Activated CD4-positive, alpha-beta T cell treated with anti-CD3 and anti-CD28 coated beads for 36 hours (primary cell): ENCODE results near the gene TBC1D2. TPM values are rescaled to one million over a fixed set of nuclear protein-coding genes. Genes with fewer than 3 reads are reported as not detected.

Experiments
- ATAC-seq: fragments of 200-7000 bp; cut with Tn5 transposase; one replicate; pipeline ENCODE4 v1.10.0; 2021; ENCODE audit warnings: mild to moderate bottlenecking, moderate library complexity
- CTCF ChIA-PET: fragments of 350-600 bp; sonication (Branson Sonifier 250); formaldehyde crosslinking; loops from one replicate; lab custom pipeline; 2021; ENCODE audit warnings: antibody characterized with exemption; lab: Charles Lee
- POLR2A ChIA-PET: fragments of 350-600 bp; sonication (Branson Sonifier 250); formaldehyde crosslinking; loops from one replicate; lab custom pipeline; 2021; ENCODE audit warnings: antibody characterized with exemption, inconsistent platforms; lab: Charles Lee
- DNase-seq: peaks from one replicate; pipeline ENCODE4 v3.0.0-alpha.2; 2020
- H3K27ac Mint-ChIP-seq: one replicate; pipeline ENCODE4 v1.8.0; 2021; ENCODE audit warnings: mixed read lengths
- H3K27me3 Mint-ChIP-seq: one replicate; pipeline ENCODE4 v1.8.0; 2021; ENCODE audit warnings: mixed read lengths
- H3K36me3 Mint-ChIP-seq: one replicate; pipeline ENCODE4 v1.8.0; 2021; ENCODE audit warnings: low read depth, mixed read lengths
- H3K4me1 Mint-ChIP-seq: one replicate; pipeline ENCODE4 v1.8.0; 2021; ENCODE audit warnings: mixed read lengths
- H3K4me3 Mint-ChIP-seq: one replicate; pipeline ENCODE4 v1.8.0; 2021; ENCODE audit warnings: mild to moderate bottlenecking, moderate library complexity, mixed read lengths
- H3K9me3 Mint-ChIP-seq: one replicate; pipeline ENCODE4 v1.8.0; 2021; ENCODE audit warnings: low read depth, mixed read lengths
- intact Hi-C, 2 experiments: fragments of 100-400 bp; cut with DNase I in 1 of 2; cut with micrococcal nuclease in 1 of 2; formaldehyde crosslinking; loops; one replicate each; pipeline versions ENCODE4 v1.14.2 to v1.15.1; 2022 to 2024; cut with DNase I, micrococcal nuclease
- total RNA-seq, 2 experiments: library from RNA; stranded (reverse); gene quantifications; one replicate each; pipeline ENCODE4 v1.2.3, GENCODE V29; 2021

Gene TBC1D2
- total RNA-seq, 2 experiments from 2014 or later = 2.8 to 3.2 TPM

DNA sequence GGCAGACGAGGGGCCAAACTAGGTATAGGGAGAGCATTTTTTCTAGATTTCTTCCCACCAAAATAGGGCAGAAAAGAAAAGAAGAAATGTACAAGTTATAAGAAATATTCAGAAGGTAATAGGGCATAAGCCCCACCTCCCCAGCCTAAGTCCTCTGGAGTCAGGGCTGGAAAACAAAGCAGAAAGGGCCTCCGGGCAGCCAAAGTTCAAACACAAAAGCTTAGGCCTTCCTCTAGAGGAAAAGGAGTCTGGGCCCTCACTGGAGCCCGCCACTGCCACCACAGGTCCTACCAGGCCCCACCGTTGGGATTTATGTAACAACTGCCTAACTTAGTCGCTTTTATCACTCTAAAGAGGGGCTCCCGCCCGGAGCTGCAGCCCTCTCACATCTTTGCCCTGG, 27.6 kb downstream of the TBC1D2 start:
- intact Hi-C loops = no loop called here

DNA sequence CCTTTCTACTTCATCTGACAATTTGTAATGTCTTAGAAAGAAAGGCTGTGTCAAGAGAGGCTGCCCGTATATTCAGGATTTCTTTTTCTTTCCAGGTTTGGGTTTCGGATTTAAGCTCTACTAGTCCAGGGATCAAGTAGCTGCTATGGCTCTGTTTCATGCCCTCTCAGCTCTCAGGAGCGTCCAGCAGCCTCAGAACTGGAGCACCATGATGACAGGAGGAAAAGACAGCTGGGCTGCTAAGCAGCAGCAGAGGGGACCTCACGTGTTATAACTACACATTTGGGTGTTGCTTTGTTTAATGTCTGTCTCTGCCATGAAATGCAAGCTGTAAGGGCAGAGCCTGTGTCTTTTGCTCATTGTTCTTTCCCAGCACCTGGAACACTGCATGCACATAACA, 28.5 kb downstream of the TBC1D2 start:
- ATAC-seq = no peak
- no peak overlapping the region for H3K4me3 Mint-ChIP-seq
- no peak for DNase-seq
- H3K9me3 Mint-ChIP-seq = no peaks in the 10 kb centered on the region
- no peak overlapping the region for H3K27ac Mint-ChIP-seq
- ChIA-PET CTCF (no interaction called here), POLR2A (no interaction called here)
- H3K4me1 Mint-ChIP-seq = no peaks in the 10 kb centered on the region
- H3K36me3 Mint-ChIP-seq = peaks cover 5% of the 10 kb centered on the region
- intact Hi-C loops = no loop called here
- no peaks in the 10 kb centered on the region for H3K27me3 Mint-ChIP-seq

More for the DNA sequence above, 27.6 kb downstream of the TBC1D2 start:
- ATAC-seq (no peak), DNase-seq (no peak)
- POLR2A ChIA-PET = no interaction called here
- Mint-ChIP-seq H3K4me3 (no peak overlapping the region), H3K27ac (no peak overlapping the region), H3K36me3 (peaks cover 5% of the 10 kb centered on the region), H3K4me1 (no peaks in the 10 kb centered on the region), H3K27me3 (no peaks in the 10 kb centered on the region), H3K9me3 (no peaks in the 10 kb centered on the region)
- CTCF ChIA-PET = no interaction called here

DNA sequence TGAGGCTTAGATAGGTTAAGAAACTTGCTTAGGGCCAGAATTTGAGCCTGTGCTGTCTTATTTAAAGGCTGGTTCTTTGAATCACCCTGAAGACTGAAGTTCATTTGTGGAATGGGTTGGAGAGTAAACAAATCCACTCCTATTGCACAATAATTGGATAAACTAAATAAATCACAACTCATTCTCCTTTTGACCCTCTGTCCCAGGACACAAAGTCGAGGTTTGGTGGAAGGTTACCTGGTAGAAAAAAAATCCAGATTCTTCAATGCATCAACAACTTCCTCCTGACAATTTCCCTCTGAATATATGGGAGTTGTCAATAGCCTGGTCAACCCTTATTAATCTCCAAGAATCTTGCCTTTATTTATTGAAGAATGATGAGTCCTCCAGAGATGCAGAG, 28.9 kb downstream of the TBC1D2 start:
- H3K4me3 Mint-ChIP-seq = no peak overlapping the region
- peaks cover 5% of the 10 kb centered on the region for H3K36me3 Mint-ChIP-seq
- H3K9me3 Mint-ChIP-seq = no peaks in the 10 kb centered on the region
- POLR2A ChIA-PET = no interaction called here
- no peak overlapping the region for H3K27ac Mint-ChIP-seq
- CTCF ChIA-PET = no interaction called here
- no peaks in the 10 kb centered on the region for H3K4me1 Mint-ChIP-seq
- intact Hi-C loops = no loop called here
- no peaks in the 10 kb centered on the region for H3K27me3 Mint-ChIP-seq
- DNase-seq = no peak
- no peak for ATAC-seq

DNA sequence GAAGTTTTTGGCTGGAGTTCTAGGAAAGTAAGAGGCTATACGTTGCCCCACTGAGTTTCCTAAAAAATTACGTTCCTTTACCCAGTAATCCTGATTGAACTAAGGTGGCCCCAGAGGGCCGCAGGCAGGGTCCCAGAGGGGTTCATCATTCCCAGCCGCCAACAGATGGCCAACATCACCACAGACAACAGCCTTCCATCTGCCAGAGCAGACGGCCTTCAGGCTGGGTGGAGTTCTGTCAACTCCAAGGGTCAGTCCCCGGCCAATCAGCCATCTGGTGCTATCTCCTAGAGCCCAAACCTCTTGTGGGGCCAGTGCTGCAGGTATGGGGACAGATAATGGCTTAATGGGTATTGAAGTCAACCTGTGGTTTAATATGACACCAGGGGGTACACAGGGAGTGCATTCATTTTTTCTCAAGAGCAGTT, 30.4 kb downstream of the TBC1D2 start:
- no peak for DNase-seq
- Mint-ChIP-seq H3K36me3 (peaks cover 5% of the 10 kb centered on the region), H3K4me1 (no peaks in the 10 kb centered on the region), H3K27me3 (no peaks in the 10 kb centered on the region), H3K9me3 (no peaks in the 10 kb centered on the region), H3K27ac (no peak overlapping the region), H3K4me3 (no peak overlapping the region)
- intact Hi-C loops = no loop called here
- no peak for ATAC-seq
- POLR2A ChIA-PET = no interaction called here
- CTCF ChIA-PET = interaction anchor here (0.6 kb wide), 1 partner anchor 563 kb away, joined by 3 read pairs; no protein-coding TSS in a partner anchor

DNA sequence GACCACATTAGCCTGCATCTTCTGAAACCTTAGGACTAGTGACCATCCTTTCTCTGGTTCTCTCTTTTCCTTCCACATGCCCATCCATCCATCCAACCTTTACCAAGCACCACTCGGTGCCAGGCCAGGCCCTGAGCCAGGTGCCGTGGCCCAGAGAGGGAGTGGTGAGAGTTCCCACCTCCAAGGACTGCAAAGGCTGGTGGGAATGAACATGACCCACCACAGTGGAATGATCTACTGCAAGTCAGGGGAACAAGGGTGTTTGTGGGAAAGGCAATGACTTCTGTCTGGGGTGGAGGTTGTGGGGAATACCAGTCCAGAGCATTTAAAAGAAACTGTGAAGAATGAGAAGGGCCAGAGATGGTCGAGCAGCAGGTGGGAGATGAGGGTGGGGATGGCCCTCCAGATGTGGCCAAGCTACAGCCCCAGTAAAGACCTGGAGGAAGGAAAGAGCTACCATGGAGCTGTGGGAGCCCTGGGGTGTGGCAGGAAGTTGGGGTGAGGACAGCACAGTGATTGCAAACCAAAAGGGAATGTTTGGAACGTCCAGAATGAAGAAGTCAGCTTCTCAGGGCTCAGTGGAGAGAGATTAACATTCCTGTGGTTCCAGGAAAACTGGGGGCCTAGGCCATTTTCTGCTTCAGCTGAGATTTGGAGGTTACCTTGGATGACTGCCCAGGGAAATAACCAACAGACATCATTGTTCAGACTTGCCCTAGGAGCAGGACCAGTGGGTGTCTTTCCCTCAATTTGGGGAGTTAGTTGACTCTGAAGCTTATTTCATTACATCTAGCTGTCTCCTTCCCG, 32.4 kb downstream of the TBC1D2 start:
- H3K4me1 Mint-ChIP-seq = no peaks in the 10 kb centered on the region
- peaks cover 2% of the 10 kb centered on the region for H3K36me3 Mint-ChIP-seq
- no peaks in the 10 kb centered on the region for H3K9me3 Mint-ChIP-seq
- CTCF ChIA-PET = interaction anchor here (0.9 to 1.6 kb wide), 3 partner anchors 18 to 105 kb away, joined by 3 to 5 read pairs (median 4); no protein-coding TSS in a partner anchor
- ATAC-seq = no peak
- DNase-seq = no peak
- intact Hi-C loops = no loop called here
- no peak overlapping the region for H3K4me3 Mint-ChIP-seq
- POLR2A ChIA-PET = no interaction called here
- no peaks in the 10 kb centered on the region for H3K27me3 Mint-ChIP-seq
- no peak overlapping the region for H3K27ac Mint-ChIP-seq

DNA sequence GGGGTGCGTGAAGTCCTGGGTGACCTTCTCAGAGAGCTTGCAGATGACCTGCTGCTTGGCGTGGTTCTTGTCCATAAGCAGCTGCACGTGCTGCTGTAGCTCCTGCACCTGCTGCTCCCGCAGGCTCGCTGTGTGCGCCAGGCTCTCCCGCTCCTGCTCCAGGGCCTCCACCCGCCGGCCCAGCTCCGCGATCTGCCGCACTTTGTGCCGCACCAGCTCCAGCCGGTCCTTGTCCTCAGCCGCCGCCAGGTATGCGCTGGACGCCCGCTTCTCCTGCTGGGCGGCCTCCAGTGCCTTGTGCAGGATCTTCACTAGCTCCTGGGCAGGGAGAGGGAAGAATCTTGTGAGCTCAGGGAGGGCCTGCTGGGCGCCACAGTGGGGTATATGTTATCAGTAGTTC, 34.5 kb downstream of the TBC1D2 start:
- intact Hi-C loops = no loop called here
- CTCF ChIA-PET = interaction anchor here (0.7 to 0.8 kb wide), 2 partner anchors 12 to 14 kb away, joined by 3 to 5 read pairs; no protein-coding TSS in a partner anchor

DNA sequence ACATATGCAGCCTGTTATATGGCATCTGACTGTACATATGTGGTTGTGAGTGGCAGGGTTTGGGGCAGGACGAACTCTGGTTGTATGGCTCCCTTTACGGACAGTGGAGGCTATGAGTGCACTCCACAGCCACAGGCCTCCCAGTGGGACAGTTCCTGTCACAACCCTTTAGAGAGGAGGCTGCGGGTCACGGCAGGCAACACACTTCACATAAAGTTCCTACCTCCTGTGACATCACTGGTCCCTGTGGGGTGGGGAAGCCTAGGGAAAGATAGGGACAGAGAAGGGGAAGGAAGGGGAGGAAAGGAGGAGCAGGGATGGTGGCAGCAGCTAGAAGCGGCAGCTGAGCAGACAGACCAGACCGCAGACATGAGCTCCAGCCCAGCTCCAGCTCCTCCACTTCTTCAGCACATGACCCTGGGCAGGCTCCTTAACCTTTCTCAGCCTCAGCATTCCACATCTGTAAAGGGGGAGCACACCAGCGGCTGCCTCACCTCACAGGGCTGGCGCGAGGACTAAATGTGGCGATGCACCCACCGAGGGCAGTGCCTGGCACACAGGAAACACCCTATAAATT, 35.6 kb downstream of the TBC1D2 start:
- CTCF ChIA-PET = no interaction called here
- DNase-seq (no peak), ATAC-seq (no peak)
- H3K4me3 Mint-ChIP-seq = no peak overlapping the region
- peaks cover 4% of the 10 kb centered on the region for H3K36me3 Mint-ChIP-seq
- POLR2A ChIA-PET = no interaction called here
- H3K9me3 Mint-ChIP-seq = no peaks in the 10 kb centered on the region
- no peak overlapping the region for H3K27ac Mint-ChIP-seq
- intact Hi-C loops = no loop called here
- no peaks in the 10 kb centered on the region for H3K4me1 Mint-ChIP-seq
- H3K27me3 Mint-ChIP-seq = no peaks in the 10 kb centered on the region

More for the DNA sequence above, 34.5 kb downstream of the TBC1D2 start:
- Mint-ChIP-seq H3K27ac (no peak overlapping the region), H3K36me3 (no peaks in the 10 kb centered on the region), H3K9me3 (no peaks in the 10 kb centered on the region), H3K27me3 (no peaks in the 10 kb centered on the region), H3K4me3 (no peak overlapping the region), H3K4me1 (no peaks in the 10 kb centered on the region)
- DNase-seq = no peak
- ATAC-seq = no peak
- POLR2A ChIA-PET = no interaction called here

DNA sequence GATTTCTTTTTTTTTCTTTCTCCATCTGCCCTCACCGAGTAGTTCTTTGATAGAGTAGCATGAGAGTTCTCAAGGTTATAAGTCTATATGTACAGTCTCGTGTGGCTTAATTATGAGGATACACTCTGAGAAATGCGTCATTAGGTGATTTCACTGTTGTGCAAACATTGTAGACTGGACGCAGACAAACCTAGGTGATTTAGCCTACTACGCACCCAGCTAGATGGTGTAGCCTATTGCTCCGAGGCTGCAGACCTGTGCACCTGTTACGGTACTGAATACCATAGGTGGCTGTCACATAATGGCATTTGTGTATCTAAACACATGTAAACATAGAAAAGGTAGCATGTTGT, 36.1 kb downstream of the TBC1D2 start:
- H3K4me1 Mint-ChIP-seq = no peaks in the 10 kb centered on the region
- H3K27ac Mint-ChIP-seq = no peak overlapping the region
- POLR2A ChIA-PET = no interaction called here
- ATAC-seq (no peak), DNase-seq (no peak)
- peaks cover 6% of the 10 kb centered on the region for H3K36me3 Mint-ChIP-seq
- H3K4me3 Mint-ChIP-seq = no peak overlapping the region
- intact Hi-C loops = no loop called here
- H3K9me3 Mint-ChIP-seq = no peaks in the 10 kb centered on the region
- H3K27me3 Mint-ChIP-seq = no peaks in the 10 kb centered on the region
- CTCF ChIA-PET = no interaction called here

DNA sequence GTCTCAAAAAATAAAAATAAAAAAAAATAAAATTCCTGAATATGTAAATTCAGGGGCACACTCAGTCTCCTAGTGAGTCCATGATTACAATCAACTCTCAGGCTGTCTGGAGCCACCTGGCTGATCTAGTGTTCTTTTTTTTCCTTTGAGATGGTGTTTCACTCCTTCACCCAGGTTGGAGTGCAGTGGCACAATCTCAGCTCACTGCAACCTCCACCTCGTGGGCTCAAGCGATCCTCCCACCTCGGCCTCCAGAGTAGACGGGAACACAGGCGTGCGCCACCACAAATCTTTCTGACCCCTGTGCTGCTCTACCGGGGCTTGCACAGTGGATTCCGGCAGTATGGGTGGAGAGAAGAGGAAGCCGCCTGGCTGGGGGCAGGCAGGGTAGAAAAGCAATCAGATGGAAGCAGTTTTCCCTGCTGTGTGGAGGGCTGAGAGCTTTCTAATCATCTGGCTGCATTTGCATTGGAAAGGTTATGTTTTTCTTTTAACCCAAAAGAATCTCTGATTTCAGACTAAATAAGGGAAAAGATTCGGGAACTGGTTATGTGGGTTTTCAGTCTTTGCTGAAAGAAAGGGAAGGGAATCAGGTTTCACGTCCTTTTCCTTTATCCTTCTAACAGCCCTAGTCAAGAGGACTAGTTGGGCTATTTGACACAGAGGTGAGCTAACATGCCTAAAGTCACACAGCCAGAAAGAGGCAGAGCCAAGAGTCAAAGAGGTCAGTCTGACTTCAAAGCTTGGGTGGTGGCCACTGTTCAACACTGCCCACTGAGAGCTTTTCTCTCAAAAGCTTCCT, 36.7 kb downstream of the TBC1D2 start:
- CTCF ChIA-PET = no interaction called here
- Mint-ChIP-seq H3K27me3 (no peaks in the 10 kb centered on the region), H3K4me3 (no peak overlapping the region), H3K9me3 (no peaks in the 10 kb centered on the region), H3K36me3 (peaks cover 6% of the 10 kb centered on the region), H3K4me1 (no peaks in the 10 kb centered on the region), H3K27ac (no peak overlapping the region)
- POLR2A ChIA-PET = no interaction called here
- no peak for DNase-seq
- ATAC-seq = no peak
- intact Hi-C loops = no loop called here

DNA sequence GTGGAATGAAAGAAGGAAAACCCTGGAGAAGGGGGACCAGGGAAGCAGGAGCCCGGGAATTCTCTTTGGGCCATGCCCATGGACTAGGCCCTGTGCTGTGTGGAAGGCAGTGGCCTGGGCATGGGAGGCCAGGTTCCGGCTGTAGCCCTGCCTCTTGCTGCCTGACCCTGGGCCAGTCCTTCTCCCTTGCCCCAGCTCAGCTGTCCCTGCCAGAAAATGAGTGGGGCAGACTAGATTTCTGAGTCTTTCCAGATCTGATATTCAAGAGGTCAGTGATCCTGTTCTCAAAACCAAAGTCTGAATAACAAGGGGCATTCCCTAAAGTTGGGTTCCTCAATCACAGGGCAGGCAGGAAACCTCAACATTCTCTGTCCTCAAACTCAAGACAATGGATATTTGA, 38.2 kb downstream of the TBC1D2 start:
- no peaks in the 10 kb centered on the region for H3K4me1 Mint-ChIP-seq
- H3K27ac Mint-ChIP-seq = no peak overlapping the region
- no peak for DNase-seq
- POLR2A ChIA-PET = no interaction called here
- H3K27me3 Mint-ChIP-seq = no peaks in the 10 kb centered on the region
- CTCF ChIA-PET = interaction anchor here (0.6 to 1.2 kb wide), 4 partner anchors 12 to 1238 kb away, joined by 3 to 4 read pairs (median 4); no protein-coding TSS in a partner anchor
- ATAC-seq = no peak
- H3K4me3 Mint-ChIP-seq = no peak overlapping the region
- H3K9me3 Mint-ChIP-seq = no peaks in the 10 kb centered on the region
- intact Hi-C loops = no loop called here
- peaks cover 6% of the 10 kb centered on the region for H3K36me3 Mint-ChIP-seq

DNA sequence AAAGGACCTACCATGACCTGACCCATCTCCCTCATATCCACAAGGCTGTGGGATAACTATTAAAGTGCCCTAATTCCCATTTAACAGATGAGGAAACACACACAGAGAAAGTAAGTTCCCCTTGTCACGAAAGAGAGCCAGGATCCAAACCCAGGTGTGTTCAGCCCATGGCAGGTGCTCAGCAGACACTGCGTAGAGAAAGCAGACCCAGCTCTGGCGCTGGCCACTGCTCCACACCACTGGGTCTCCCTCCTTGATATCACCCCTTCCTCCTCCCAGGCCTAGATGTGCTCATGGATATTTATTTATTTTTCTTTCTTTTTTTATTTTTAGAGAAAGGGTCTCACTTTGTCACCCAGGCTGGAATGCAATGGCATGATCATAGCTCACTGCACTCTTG, 39.1 kb downstream of the TBC1D2 start:
- DNase-seq (no peak), ATAC-seq (no peak)
- ChIA-PET POLR2A (no interaction called here), CTCF (interaction anchor here (0.6 kb wide), 2 partner anchors 139 to 500 kb away, joined by 3 to 4 read pairs; no protein-coding TSS in a partner anchor)
- H3K4me3 Mint-ChIP-seq = no peak overlapping the region
- H3K36me3 Mint-ChIP-seq = peaks cover 6% of the 10 kb centered on the region
- intact Hi-C loops = no loop called here
- no peaks in the 10 kb centered on the region for H3K27me3 Mint-ChIP-seq
- no peak overlapping the region for H3K27ac Mint-ChIP-seq
- H3K9me3 Mint-ChIP-seq = no peaks in the 10 kb centered on the region
- H3K4me1 Mint-ChIP-seq = no peaks in the 10 kb centered on the region
